ENCODE results near the gene ATP9A. TPM values are rescaled to one million over a fixed set of nuclear protein-coding genes. Genes with fewer than 3 reads are reported as not detected.

ATP9A gene
- polyA plus RNA-seq, 1 donor from 2014 or later: 56.1 TPM

DNA sequence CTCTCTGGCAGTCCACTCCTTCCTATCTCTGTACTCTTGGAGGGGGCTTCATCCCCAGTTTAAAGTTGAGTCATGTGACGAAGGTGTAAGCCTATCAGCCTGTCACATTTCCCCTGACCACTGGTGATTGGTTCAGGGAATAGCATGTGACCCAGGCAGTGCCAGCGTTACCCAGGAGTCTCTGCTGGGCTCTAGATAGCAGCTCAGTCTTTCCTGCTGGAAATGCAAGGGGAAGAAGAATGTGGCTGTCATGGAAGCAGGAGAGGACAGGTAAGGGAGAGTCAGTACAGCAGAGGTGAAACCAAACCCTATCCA lies 190.1 kb downstream of the ATP9A start:
- no peak overlapping the region for H2AFZ ChIP-seq (ENCODE audit: low read depth, low read length)
- TF ChIP-seq EP300 (conservative IDR thresholded peaks at IDR 0.05; ENCODE audit: poor library complexity, severe bottlenecking) (no peak), SMC3 (conservative IDR thresholded peaks at IDR 0.05; ENCODE audit: poor library complexity) (no peak), POLR2AphosphoS5 (IDR thresholded peaks at IDR 0.05) (no peak), EZH2 (IDR thresholded peaks at IDR 0.05; ENCODE audit: borderline replicate concordance, insufficient read depth, low read length, poor library complexity, severe bottlenecking) (no peak), RAD21 (conservative IDR thresholded peaks at IDR 0.05) (no peak), MXI1 (conservative IDR thresholded peaks at IDR 0.05; ENCODE audit: poor library complexity, severe bottlenecking) (no peak), TAF1 (IDR thresholded peaks at IDR 0.05; ENCODE audit: low read depth) (no peak)
- TF ChIP-seq, protein P1, sequence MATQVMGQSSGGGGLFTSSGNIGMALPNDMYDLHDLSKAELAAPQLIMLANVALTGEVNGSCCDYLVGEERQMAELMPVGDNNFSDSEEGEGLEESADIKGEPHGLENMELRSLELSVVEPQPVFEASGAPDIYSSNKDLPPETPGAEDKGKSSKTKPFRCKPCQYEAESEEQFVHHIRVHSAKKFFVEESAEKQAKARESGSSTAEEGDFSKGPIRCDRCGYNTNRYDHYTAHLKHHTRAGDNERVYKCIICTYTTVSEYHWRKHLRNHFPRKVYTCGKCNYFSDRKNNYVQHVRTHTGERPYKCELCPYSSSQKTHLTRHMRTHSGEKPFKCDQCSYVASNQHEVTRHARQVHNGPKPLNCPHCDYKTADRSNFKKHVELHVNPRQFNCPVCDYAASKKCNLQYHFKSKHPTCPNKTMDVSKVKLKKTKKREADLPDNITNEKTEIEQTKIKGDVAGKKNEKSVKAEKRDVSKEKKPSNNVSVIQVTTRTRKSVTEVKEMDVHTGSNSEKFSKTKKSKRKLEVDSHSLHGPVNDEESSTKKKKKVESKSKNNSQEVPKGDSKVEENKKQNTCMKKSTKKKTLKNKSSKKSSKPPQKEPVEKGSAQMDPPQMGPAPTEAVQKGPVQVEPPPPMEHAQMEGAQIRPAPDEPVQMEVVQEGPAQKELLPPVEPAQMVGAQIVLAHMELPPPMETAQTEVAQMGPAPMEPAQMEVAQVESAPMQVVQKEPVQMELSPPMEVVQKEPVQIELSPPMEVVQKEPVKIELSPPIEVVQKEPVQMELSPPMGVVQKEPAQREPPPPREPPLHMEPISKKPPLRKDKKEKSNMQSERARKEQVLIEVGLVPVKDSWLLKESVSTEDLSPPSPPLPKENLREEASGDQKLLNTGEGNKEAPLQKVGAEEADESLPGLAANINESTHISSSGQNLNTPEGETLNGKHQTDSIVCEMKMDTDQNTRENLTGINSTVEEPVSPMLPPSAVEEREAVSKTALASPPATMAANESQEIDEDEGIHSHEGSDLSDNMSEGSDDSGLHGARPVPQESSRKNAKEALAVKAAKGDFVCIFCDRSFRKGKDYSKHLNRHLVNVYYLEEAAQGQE (IDR thresholded peaks at IDR 0.05; ENCODE audit: borderline replicate concordance): no peak
- TF ChIP-seq, protein P2, sequence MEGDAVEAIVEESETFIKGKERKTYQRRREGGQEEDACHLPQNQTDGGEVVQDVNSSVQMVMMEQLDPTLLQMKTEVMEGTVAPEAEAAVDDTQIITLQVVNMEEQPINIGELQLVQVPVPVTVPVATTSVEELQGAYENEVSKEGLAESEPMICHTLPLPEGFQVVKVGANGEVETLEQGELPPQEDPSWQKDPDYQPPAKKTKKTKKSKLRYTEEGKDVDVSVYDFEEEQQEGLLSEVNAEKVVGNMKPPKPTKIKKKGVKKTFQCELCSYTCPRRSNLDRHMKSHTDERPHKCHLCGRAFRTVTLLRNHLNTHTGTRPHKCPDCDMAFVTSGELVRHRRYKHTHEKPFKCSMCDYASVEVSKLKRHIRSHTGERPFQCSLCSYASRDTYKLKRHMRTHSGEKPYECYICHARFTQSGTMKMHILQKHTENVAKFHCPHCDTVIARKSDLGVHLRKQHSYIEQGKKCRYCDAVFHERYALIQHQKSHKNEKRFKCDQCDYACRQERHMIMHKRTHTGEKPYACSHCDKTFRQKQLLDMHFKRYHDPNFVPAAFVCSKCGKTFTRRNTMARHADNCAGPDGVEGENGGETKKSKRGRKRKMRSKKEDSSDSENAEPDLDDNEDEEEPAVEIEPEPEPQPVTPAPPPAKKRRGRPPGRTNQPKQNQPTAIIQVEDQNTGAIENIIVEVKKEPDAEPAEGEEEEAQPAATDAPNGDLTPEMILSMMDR (IDR thresholded peaks at IDR 0.05; ENCODE audit: poor library complexity, severe bottlenecking): no peak
- H3K4me2 ChIP-seq (ENCODE audit: low read length): no peak overlapping the region
- no peaks in the 10 kb centered on the region for H3K79me2 ChIP-seq (replicated peaks; ENCODE audit: insufficient read depth, low read length)
- H3K9me3 ChIP-seq (ENCODE audit: low read length): no peaks in the 10 kb centered on the region
- H3K9me2 ChIP-seq (ENCODE audit: insufficient read depth, low read length): no peaks in the 10 kb centered on the region
- H3K27me3 ChIP-seq (ENCODE audit: insufficient read depth, low read depth, low read length): no peaks in the 10 kb centered on the region
- H3K36me3 ChIP-seq (ENCODE audit: insufficient read depth, low read length): no peaks in the 10 kb centered on the region
- no peak overlapping the region for H3K27ac ChIP-seq (ENCODE audit: low read length)
- no peaks in the 10 kb centered on the region for H4K20me1 ChIP-seq (ENCODE audit: insufficient read depth)
- no peaks in the 10 kb centered on the region for H3F3A ChIP-seq (ENCODE audit: insufficient read depth, low read length, poor library complexity, severe bottlenecking)
- no peak overlapping the region for H3K9ac ChIP-seq (ENCODE audit: low read length)
- H3K4me3 ChIP-seq (ENCODE audit: low read length): no peak overlapping the region

DNA sequence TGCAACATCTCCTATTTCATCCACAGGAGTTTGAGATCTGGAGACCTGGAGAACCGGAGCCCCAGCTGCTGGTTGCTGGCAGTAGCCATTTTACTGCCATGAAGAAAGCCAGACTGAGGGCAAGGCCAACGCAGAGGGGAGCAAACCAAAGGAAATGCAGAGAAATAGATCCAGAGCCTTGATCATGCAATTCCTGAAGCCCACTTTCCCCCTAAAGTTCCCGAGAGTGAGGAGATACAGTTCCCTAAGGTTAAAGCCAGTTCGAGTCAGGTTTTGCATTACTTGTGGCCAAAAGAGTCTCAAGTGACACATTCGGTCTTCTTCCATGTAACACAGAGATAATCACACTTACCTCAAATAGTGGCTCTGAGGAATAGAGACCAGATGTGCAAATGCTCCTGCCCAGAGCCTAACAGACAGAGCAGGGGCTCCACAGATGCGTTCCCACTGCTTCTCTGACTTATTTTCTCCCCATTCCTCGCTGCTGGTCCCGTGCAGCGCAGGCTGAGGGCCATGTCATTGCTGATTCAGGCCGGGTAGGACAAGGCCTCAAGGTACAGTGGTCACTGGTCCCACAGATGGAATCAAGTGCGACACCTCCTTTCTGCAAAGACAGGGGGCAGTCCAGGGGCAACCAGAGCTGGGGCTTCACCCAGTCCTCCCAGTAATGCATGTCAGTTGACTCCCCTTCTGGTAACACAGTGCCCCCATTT lies 190.6 kb downstream of the ATP9A start:
- H3K4me3 ChIP-seq (ENCODE audit: low read length): no peak overlapping the region
- no peaks in the 10 kb centered on the region for H3K36me3 ChIP-seq (ENCODE audit: insufficient read depth, low read length)
- no peak overlapping the region for H3K27ac ChIP-seq (ENCODE audit: low read length)
- TF ChIP-seq, protein P2 (IDR thresholded peaks at IDR 0.05; ENCODE audit: poor library complexity, severe bottlenecking): no peak
- TF ChIP-seq EZH2 (IDR thresholded peaks at IDR 0.05; ENCODE audit: borderline replicate concordance, insufficient read depth, low read length, poor library complexity, severe bottlenecking): no peak
- no peak for TF ChIP-seq MXI1 (conservative IDR thresholded peaks at IDR 0.05; ENCODE audit: poor library complexity, severe bottlenecking)
- no peak for TF ChIP-seq POLR2AphosphoS5 (IDR thresholded peaks at IDR 0.05)
- TF ChIP-seq SMC3 (conservative IDR thresholded peaks at IDR 0.05; ENCODE audit: poor library complexity): no peak
- TF ChIP-seq, protein P1 (IDR thresholded peaks at IDR 0.05; ENCODE audit: borderline replicate concordance): no peak
- no peak for TF ChIP-seq RAD21 (conservative IDR thresholded peaks at IDR 0.05)
- no peak for TF ChIP-seq TAF1 (IDR thresholded peaks at IDR 0.05; ENCODE audit: low read depth)
- no peaks in the 10 kb centered on the region for H3F3A ChIP-seq (ENCODE audit: insufficient read depth, low read length, poor library complexity, severe bottlenecking)
- H3K4me2 ChIP-seq (ENCODE audit: low read length): no peak overlapping the region
- no peaks in the 10 kb centered on the region for H3K27me3 ChIP-seq (ENCODE audit: insufficient read depth, low read depth, low read length)
- H3K9me3 ChIP-seq (ENCODE audit: low read length): no peaks in the 10 kb centered on the region
- no peaks in the 10 kb centered on the region for H3K9me2 ChIP-seq (ENCODE audit: insufficient read depth, low read length)
- H2AFZ ChIP-seq (ENCODE audit: low read depth, low read length): no peak overlapping the region
- no peaks in the 10 kb centered on the region for H3K79me2 ChIP-seq (replicated peaks; ENCODE audit: insufficient read depth, low read length)
- H3K9ac ChIP-seq (ENCODE audit: low read length): no peak overlapping the region
- no peaks in the 10 kb centered on the region for H4K20me1 ChIP-seq (ENCODE audit: insufficient read depth)

Data from neural cell (in vitro differentiated cells).